K562 (cell line): Measurements from ENCODE around the gene ROR2. TPM values are rescaled to one million over a fixed set of nuclear protein-coding genes. Genes with fewer than 3 reads are reported as not detected.
A peak's percentile ranks its signal among the peaks of the same experiment; 100 is the strongest.

Experiments
- BHLHE40 ChIP-seq: IDR thresholded peaks from 2 replicates; pipeline ENCODE4 v1.6.1; 2011; ENCODE audit warnings: low read length, improper control_type of control experiment
- CHAMP1 ChIP-seq: fragments of 450-650 bp; IDR thresholded peaks from 2 replicates; pipeline ENCODE4 v1.6.1; 2016; ENCODE audit warnings: mild to moderate bottlenecking
- CXXC5 ChIP-seq: fragments of 250-450 bp; sonication (Bioruptor Pico); IDR thresholded peaks from 2 replicates; pipeline ENCODE4 v1.8.0; 2022; ENCODE audit warnings: inconsistent platforms, mild to moderate bottlenecking, moderate library complexity
- EWSR1 ChIP-seq: fragments of 450-650 bp; IDR thresholded peaks from 2 replicates; pipeline ENCODE4 v1.6.1; 2018; ENCODE audit warnings: borderline replicate concordance, mild to moderate bottlenecking, low read depth, moderate library complexity; ENCODE audit not compliant: partially characterized antibody
- EZH2 ChIP-seq: IDR thresholded peaks from 2 replicates; pipeline ENCODE4 v1.6.1; 2012; ENCODE audit warnings: low read depth, mild to moderate bottlenecking, inconsistent platforms, low read length, borderline replicate concordance
- LEF1 ChIP-seq: fragments of 450-650 bp; IDR thresholded peaks from 2 replicates; pipeline ENCODE4 v1.6.1; 2016; ENCODE audit warnings: mild to moderate bottlenecking
- MCM7 ChIP-seq, 2 experiments: fragments of 450-650 bp; IDR thresholded peaks; 2 replicates each; pipeline ENCODE4 v1.6.1; 2016 to 2018
- MEF2D ChIP-seq: conservative IDR thresholded peaks from 2 replicates; pipeline ENCODE4 v1.6.1; 2016; ENCODE audit warnings: low read depth, missing genetic modification characterization, missing compliant biosample characterization
- NONO ChIP-seq, 2 experiments: fragments of 200-400 bp in 1 of 2; fragments of 450-650 bp in 1 of 2; formaldehyde crosslinking in 1 of 2; IDR thresholded peaks; 2 replicates each; pipeline ENCODE4 v1.6.1; 2017; ENCODE audit warnings: low read depth in 2 of 2, mild to moderate bottlenecking in 2 of 2, moderate library complexity in 2 of 2, low read length in 1 of 2
- PTRF ChIP-seq: fragments of 450-650 bp; IDR thresholded peaks from 2 replicates; pipeline ENCODE4 v1.6.1; 2016; ENCODE audit warnings: mild to moderate bottlenecking, missing genetic modification characterization, missing compliant biosample characterization
- SIX5 ChIP-seq, 2 experiments: IDR thresholded peaks; 2 replicates each; pipeline ENCODE4 v1.6.1; 2011; ENCODE audit warnings: low read length in 2 of 2, borderline replicate concordance in 1 of 2, low read depth in 1 of 2, mild to moderate bottlenecking in 1 of 2, moderate library complexity in 1 of 2; ENCODE audit not compliant: insufficient read depth in 1 of 2
- SLC30A9 ChIP-seq: fragments of 250-450 bp; sonication (Bioruptor Pico); IDR thresholded peaks from 2 replicates; pipeline ENCODE4 v1.8.0; 2022; ENCODE audit warnings: mild to moderate bottlenecking, moderate library complexity
- SMARCC2 ChIP-seq: fragments of 450-650 bp; IDR thresholded peaks from 2 replicates; pipeline ENCODE4 v1.6.1; 2017; ENCODE audit warnings: antibody characterized with exemption, moderate library complexity, mild to moderate bottlenecking, low read depth
- SMC3 ChIP-seq: conservative IDR thresholded peaks from 2 replicates; pipeline ENCODE4 v1.6.1; 2011; ENCODE audit warnings: low read depth, low read length, improper control_type of control experiment; ENCODE audit not compliant: insufficient read depth
- SPI1 ChIP-seq: IDR thresholded peaks from 2 replicates; pipeline ENCODE4 v1.6.1; 2011; ENCODE audit warnings: low read depth, low read length, control low read depth, borderline replicate concordance
- TCF3 ChIP-seq: sonication (generic); formaldehyde crosslinking; IDR thresholded peaks from 2 replicates; pipeline ENCODE4 v1.4.0; 2020; ENCODE audit warnings: mild to moderate bottlenecking, missing genetic modification reagents
- TCF7 ChIP-seq: sonication (generic); IDR thresholded peaks from 2 replicates; pipeline ENCODE4 v1.6.1; 2016; ENCODE audit warnings: antibody characterized with exemption, borderline replicate concordance
- TCFL5 ChIP-seq: fragments of 250-450 bp; sonication (Bioruptor Pico); conservative IDR thresholded peaks from 2 replicates; pipeline ENCODE4 v1.6.1; 2021; ENCODE audit warnings: mild to moderate bottlenecking, moderate library complexity, matching md5 sums
- ZEB2 ChIP-seq: fragments of 450-650 bp; IDR thresholded peaks from 2 replicates; pipeline ENCODE4 v1.6.1; 2016
- ZFX ChIP-seq: sonication (generic); formaldehyde crosslinking; IDR thresholded peaks from 2 replicates; pipeline ENCODE4 v1.8.0; 2022; ENCODE audit warnings: mild to moderate bottlenecking, missing genetic modification reagents, moderate library complexity
- ZNF23 ChIP-seq: fragments of 250-450 bp; sonication (Bioruptor Pico); IDR thresholded peaks from 2 replicates; pipeline ENCODE4 v1.4.0; 2020; ENCODE audit warnings: mild to moderate bottlenecking
- ZNF282 ChIP-seq: sonication (generic); formaldehyde crosslinking; IDR thresholded peaks from 2 replicates; pipeline ENCODE4 v1.8.1; 2023; ENCODE audit warnings: missing genetic modification reagents
- ZNF311 ChIP-seq: fragments of 250-450 bp; sonication (Bioruptor Pico); IDR thresholded peaks from 2 replicates; pipeline ENCODE4 v1.4.0; 2020; ENCODE audit warnings: mild to moderate bottlenecking, moderate library complexity
- ZNF444 ChIP-seq: fragments of 250-450 bp; sonication (Bioruptor Pico); IDR thresholded peaks from 2 replicates; pipeline ENCODE4 v1.4.0; 2020; ENCODE audit warnings: mild to moderate bottlenecking, moderate library complexity
- ZNF511 ChIP-seq: sonication (generic); formaldehyde crosslinking; IDR thresholded peaks from 2 replicates; pipeline ENCODE4 v1.8.0; 2022; ENCODE audit warnings: mild to moderate bottlenecking, missing genetic modification reagents
- ZNF561 ChIP-seq: fragments of 450-650 bp; formaldehyde crosslinking; conservative IDR thresholded peaks from 2 replicates; pipeline ENCODE4 v1.4.0; 2020; ENCODE audit warnings: mild to moderate bottlenecking, moderate library complexity
- polyA plus RNA-seq, 8 experiments: library from polyadenylated mRNA; depleted of rRNA in 4 of 8; stranded (reverse) in 5 of 8; unstranded in 3 of 8; fragments of >200 nt; fragmentation: Nextera tagmentation in 2 of 8; fragmentation: Illumina TruSeq in 1 of 8; extraction: Ambion mirVana in 2 of 8; extraction: Trizol in 1 of 8; gene quantifications; 2 replicates each; pipeline versions ENCODE4 v1.2.1 to v1.2.3, GENCODE V29; 2011 to 2014; ENCODE audit warnings: inconsistent platforms in 1 of 8, missing spikeins in 1 of 8
- total RNA-seq, 7 experiments: library from RNA; depleted of rRNA in 6 of 7; stranded (reverse); fragments of >200 nt in 6 of 7; fragmentation: Illumina TruSeq in 2 of 7; extraction: Trizol in 2 of 7; gene quantifications; 2 replicates each; pipeline versions ENCODE4 v1.2.1 to v1.2.3, GENCODE V29; 2011 to 2021; ENCODE audit warnings: low replicate concordance in 1 of 7
- TF ChIP-seq, protein P1 (sequence below): fragments of 450-650 bp; formaldehyde crosslinking; IDR thresholded peaks from 2 replicates; pipeline ENCODE4 v1.4.0; 2020; ENCODE audit warnings: mild to moderate bottlenecking, moderate library complexity

ROR2 gene
- total and polyA plus RNA-seq, 9 of the 15 experiments (the other 6 are each of a cell fraction or from before 2014, with no cell fraction given), result 5.6 to 33.8 (median 15.3) TPM

DNA sequence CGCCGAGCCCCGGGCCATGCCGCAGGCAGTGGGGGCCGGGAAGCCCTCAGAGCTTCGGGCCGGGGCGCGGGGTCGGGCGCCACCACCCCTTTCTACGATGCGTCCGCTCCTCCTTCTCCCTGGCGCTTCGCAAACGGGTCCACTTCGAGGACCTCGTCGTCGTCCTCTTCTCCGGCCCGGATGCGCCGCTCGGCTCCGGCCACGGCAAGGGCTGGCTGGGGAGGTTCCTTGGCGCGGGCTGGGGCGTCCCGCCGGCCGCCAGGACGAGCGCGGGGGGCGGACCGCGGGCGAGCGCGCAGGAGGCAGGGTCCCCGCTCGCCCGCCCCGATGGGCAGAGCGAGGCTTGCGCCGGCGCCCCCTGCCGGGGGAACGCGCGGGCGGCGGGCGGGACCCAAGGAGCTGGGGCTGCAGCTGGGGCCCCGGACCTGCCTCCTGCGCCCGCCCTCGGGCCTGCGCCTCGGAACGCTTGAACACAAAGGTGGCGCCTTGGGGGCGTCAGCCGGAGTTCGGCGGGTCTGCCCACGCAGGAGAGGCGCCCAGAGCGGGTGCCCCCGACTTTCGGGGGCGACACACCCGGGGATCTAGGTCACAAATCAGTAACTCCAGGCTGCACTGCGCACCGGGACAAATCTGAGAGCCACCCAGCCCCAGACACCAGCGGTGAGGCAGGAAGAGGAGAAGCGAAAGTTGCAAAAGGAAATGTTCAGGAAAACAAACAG, at the start of gene ROR2 (continued):
- TF ChIP-seq ZEB2 (no peak), CXXC5 (CRISPR knock-in tag) (peak; percentile 88), TCF7 (no peak), EZH2 (no peak), BHLHE40 (no peak; the same call in 1 of the 2 replicates), ZFX (CRISPR knock-in tag) (peak; percentile 70), LEF1 (no peak), CHAMP1 (no peak), MCM7 (IDR thresholded peaks at IDR 0.05) (no peak), MEF2D (tag) (no peak), TCFL5 (CRISPR knock-in tag) (no peak), SIX5 (IDR thresholded peaks at IDR 0.05; ENCODE audit: borderline replicate concordance in 1 of 2, insufficient read depth in 1 of 2, low read depth in 1 of 2, low read length in 2 of 2) (no peak), SMC3 (peak; percentile 72), ZNF311 (CRISPR knock-in tag) (no peak), NONO (IDR thresholded peaks at IDR 0.05; ENCODE audit: low read depth in 2 of 2, low read length in 1 of 2) (peak in 1 of 2 experiments; percentile 84; a peak in 1 of 4 replicates), SPI1 (no peak), ZNF561 (CRISPR knock-in tag) (no peak), PTRF (tag) (no peak), TCF3 (CRISPR knock-in tag) (no peak), ZNF282 (CRISPR knock-in tag) (no peak), ZNF511 (CRISPR knock-in tag) (no peak), SLC30A9 (CRISPR knock-in tag) (no peak), EWSR1 (no peak), ZNF23 (no peak), SMARCC2 (no peak), ZNF444 (CRISPR knock-in tag) (no peak)
- TF ChIP-seq, protein P1, sequence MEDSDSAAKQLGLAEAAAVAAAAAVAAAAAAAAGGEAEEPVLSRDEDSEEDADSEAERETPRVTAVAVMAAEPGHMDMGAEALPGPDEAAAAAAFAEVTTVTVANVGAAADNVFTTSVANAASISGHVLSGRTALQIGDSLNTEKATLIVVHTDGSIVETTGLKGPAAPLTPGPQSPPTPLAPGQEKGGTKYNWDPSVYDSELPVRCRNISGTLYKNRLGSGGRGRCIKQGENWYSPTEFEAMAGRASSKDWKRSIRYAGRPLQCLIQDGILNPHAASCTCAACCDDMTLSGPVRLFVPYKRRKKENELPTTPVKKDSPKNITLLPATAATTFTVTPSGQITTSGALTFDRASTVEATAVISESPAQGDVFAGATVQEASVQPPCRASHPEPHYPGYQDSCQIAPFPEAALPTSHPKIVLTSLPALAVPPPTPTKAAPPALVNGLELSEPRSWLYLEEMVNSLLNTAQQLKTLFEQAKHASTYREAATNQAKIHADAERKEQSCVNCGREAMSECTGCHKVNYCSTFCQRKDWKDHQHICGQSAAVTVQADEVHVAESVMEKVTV (CRISPR knock-in tag), result 0 out of 2 replicates have a peak, but pooled peaks have one; percentile 37
